ENCODE results near the gene BMPR1A.

GRCh38 chr10:86830043-86830591, 73.7 kb downstream of the BMPR1A start:
- no peak for TF ChIP-seq RAD21 (conservative IDR thresholded peaks at IDR 0.05 in 1 of 2, IDR thresholded peaks at IDR 0.05 in 1 of 2)
- no peak for TF ChIP-seq EP300 (IDR thresholded peaks at IDR 0.05)
- TF ChIP-seq CHD4 (IDR thresholded peaks at IDR 0.05; ENCODE audit: borderline replicate concordance) = no peak
- no peak for TF ChIP-seq RCOR1 (IDR thresholded peaks at IDR 0.05; ENCODE audit: low read depth, low read length)
- TF ChIP-seq, protein P1, sequence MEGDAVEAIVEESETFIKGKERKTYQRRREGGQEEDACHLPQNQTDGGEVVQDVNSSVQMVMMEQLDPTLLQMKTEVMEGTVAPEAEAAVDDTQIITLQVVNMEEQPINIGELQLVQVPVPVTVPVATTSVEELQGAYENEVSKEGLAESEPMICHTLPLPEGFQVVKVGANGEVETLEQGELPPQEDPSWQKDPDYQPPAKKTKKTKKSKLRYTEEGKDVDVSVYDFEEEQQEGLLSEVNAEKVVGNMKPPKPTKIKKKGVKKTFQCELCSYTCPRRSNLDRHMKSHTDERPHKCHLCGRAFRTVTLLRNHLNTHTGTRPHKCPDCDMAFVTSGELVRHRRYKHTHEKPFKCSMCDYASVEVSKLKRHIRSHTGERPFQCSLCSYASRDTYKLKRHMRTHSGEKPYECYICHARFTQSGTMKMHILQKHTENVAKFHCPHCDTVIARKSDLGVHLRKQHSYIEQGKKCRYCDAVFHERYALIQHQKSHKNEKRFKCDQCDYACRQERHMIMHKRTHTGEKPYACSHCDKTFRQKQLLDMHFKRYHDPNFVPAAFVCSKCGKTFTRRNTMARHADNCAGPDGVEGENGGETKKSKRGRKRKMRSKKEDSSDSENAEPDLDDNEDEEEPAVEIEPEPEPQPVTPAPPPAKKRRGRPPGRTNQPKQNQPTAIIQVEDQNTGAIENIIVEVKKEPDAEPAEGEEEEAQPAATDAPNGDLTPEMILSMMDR (IDR thresholded peaks at IDR 0.05) = no peak
- no peak for TF ChIP-seq NR3C1 (IDR thresholded peaks at IDR 0.05)
- no peak for TF ChIP-seq RNF2 (IDR thresholded peaks at IDR 0.05; ENCODE audit: borderline replicate concordance, low read depth)
- no peak for TF ChIP-seq REST (IDR thresholded peaks at IDR 0.05)
- no peak for TF ChIP-seq ESRRA (IDR thresholded peaks at IDR 0.05; ENCODE audit: borderline replicate concordance, low read length)
- no peak for TF ChIP-seq ZNF302 (CRISPR knock-in tag; IDR thresholded peaks at IDR 0.05)
